OCI-LY1 (cell line): Measurements from ENCODE around the gene P2RY14.

Experiments
- EZH2 ChIP-seq: fragments of 200-600 bp; sonication (generic), shearing (Covaris generic); IDR thresholded peaks from 2 replicates; pipeline ENCODE4 v1.8.0; 2017; ENCODE audit warnings: borderline replicate concordance, mixed run types, mild to moderate bottlenecking, antibody characterized with exemption, low read length, moderate library complexity, mixed read lengths
- TF ChIP-seq, protein P1 (sequence below): fragments of 200-600 bp; sonication (generic), shearing (Covaris generic); IDR thresholded peaks from 2 replicates; pipeline ENCODE4 v1.5.1; 2017; ENCODE audit warnings: mild to moderate bottlenecking, antibody characterized with exemption, low read length, moderate library complexity, mixed read lengths

DNA sequence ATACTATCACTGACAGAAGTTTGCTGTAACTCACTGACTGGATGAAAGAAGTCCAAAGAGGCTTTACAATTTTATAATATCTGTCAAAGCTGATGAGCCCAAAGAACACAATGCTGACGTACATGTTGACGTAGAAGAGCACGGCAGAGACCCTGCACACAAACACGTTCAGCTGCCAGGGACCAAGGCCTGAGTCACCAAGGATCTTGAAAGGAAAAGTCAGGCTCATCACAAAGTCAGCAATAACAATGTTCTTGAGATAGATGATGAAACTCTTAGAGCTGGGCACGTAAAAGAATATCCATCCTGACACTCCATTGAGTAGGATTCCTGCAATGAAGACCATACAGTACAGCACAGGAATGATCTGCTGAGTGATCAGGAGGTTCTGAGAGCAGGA, 64.5 kb downstream of the P2RY14 start:
- TF ChIP-seq, protein P1, sequence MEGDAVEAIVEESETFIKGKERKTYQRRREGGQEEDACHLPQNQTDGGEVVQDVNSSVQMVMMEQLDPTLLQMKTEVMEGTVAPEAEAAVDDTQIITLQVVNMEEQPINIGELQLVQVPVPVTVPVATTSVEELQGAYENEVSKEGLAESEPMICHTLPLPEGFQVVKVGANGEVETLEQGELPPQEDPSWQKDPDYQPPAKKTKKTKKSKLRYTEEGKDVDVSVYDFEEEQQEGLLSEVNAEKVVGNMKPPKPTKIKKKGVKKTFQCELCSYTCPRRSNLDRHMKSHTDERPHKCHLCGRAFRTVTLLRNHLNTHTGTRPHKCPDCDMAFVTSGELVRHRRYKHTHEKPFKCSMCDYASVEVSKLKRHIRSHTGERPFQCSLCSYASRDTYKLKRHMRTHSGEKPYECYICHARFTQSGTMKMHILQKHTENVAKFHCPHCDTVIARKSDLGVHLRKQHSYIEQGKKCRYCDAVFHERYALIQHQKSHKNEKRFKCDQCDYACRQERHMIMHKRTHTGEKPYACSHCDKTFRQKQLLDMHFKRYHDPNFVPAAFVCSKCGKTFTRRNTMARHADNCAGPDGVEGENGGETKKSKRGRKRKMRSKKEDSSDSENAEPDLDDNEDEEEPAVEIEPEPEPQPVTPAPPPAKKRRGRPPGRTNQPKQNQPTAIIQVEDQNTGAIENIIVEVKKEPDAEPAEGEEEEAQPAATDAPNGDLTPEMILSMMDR: no peak
- TF ChIP-seq EZH2: no peak
